HG03378 (cell line): ENCODE results near the gene FAM3D.
"Not testable (repeated sequence)": the region's sequence is repeated elsewhere in the genome, so short reads cannot be mapped to it uniquely, and the experiment has no call there.

Experiments used
- ATAC-seq: cut with Tn5 transposase; IDR thresholded peaks from one replicate; pipeline ENCODE4 v1.9.1; 2021; ENCODE audit warnings: mild to moderate bottlenecking, moderate library complexity; ENCODE audit not compliant: unreplicated experiment

FAM3D gene

GRCh38 chr3:58685641-58686040, 19.1 kb upstream of the FAM3D start:
- ATAC-seq, result no peak

- peak; percentile 72 for ATAC-seq
These were observed 16.9 kb upstream of the FAM3D start for GRCh38 chr3:58683466-58683865.

- ATAC-seq, result peak; percentile 16
These were observed 16.5 kb upstream of the FAM3D start for GRCh38 chr3:58683001-58683458.

GRCh38 chr3:58681863-58682262, 15.3 kb upstream of the FAM3D start:
- no peak for ATAC-seq

- no peak for ATAC-seq
These were observed 14.4 kb upstream of the FAM3D start for GRCh38 chr3:58680879-58681525.

- no peak for ATAC-seq
These were observed 13.5 kb upstream of the FAM3D start for GRCh38 chr3:58679974-58680666.

GRCh38 chr3:58679446-58679845, 12.9 kb upstream of the FAM3D start:
- ATAC-seq, result no peak

GRCh38 chr3:58678177-58678970, 11.8 kb upstream of the FAM3D start:
- ATAC-seq, result not testable (repeated sequence)

GRCh38 chr3:58672880-58673279, 6.3 kb upstream of the FAM3D start:
- no peak for ATAC-seq

- ATAC-seq, result no peak
These were observed 5.9 kb upstream of the FAM3D start for GRCh38 chr3:58672451-58672850.

GRCh38 chr3:58670506-58671135, 4.0 kb upstream of the FAM3D start:
- ATAC-seq, result no peak

GRCh38 chr3:58668247-58668646, 1.7 kb upstream of the FAM3D start:
- no peak for ATAC-seq

GRCh38 chr3:58667704-58668103, 1.1 kb upstream of the FAM3D start:
- ATAC-seq, result no peak

GRCh38 chr3:58667229-58667628, 655 bp upstream of the FAM3D start:
- ATAC-seq, result no peak

GRCh38 chr3:58665405-58665804, 1.2 kb downstream of the FAM3D start:
- no peak for ATAC-seq

GRCh38 chr3:58664611-58665010, 2.0 kb downstream of the FAM3D start:
- ATAC-seq, result no peak

- no peak for ATAC-seq
These were observed 4.6 kb downstream of the FAM3D start for GRCh38 chr3:58661836-58662420.

GRCh38 chr3:58660998-58661397, 5.6 kb downstream of the FAM3D start:
- no peak for ATAC-seq

GRCh38 chr3:58659051-58659675, 7.4 kb downstream of the FAM3D start:
- no peak for ATAC-seq

GRCh38 chr3:58658508-58658907, 8.1 kb downstream of the FAM3D start:
- no peak for ATAC-seq
